ENCODE measurements around the gene FFAR4.

DNA sequence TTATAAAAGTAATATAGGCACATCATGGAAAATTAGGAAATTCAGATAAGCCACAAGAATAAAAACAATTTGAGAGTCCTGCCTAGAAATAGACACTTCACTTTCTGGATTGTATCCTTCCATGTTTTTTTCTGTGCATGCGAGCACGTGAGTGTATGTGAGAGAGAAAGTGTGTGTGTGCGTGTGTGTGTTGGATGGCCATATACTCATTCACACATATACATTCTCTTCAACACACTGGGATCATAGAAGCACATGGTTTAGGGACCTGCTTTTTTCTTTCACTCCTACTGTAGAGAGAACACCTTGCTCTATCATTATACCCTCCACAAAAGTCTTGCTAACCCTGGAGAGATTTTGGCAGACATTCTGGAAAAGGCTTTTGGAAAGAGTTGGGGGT lies 7.5 kb downstream of the FFAR4 start:
- TF ChIP-seq EZH2 (IDR thresholded peaks at IDR 0.05; ENCODE audit: insufficient read depth, poor library complexity, severe bottlenecking) (no peak), EZH2phosphoT487 (IDR thresholded peaks at IDR 0.05; ENCODE audit: insufficient read depth, low read depth) (no peak)

All from GM23248 (cell line).